IPS-20b (cell line): ENCODE data around the gene TPO.

Experiments used
- H3K27ac ChIP-seq: one replicate; pipeline ENCODE4 v1.5.1; 2013; ENCODE audit warnings: low read length
- H3K27me3 ChIP-seq: 2 replicates; pipeline ENCODE4 v1.6.1; 2013; ENCODE audit warnings: mild to moderate bottlenecking, low read length, inconsistent platforms; ENCODE audit not compliant: insufficient read depth
- H3K36me3 ChIP-seq: 2 replicates; pipeline ENCODE4 v1.6.1; 2013; ENCODE audit warnings: low read depth, mild to moderate bottlenecking, inconsistent platforms, low read length, moderate library complexity; ENCODE audit not compliant: insufficient read depth
- H3K4me1 ChIP-seq: 2 replicates; pipeline ENCODE4 v1.6.1; 2013; ENCODE audit warnings: mild to moderate bottlenecking, control low read depth, inconsistent platforms, low read length, moderate library complexity; ENCODE audit not compliant: insufficient read depth
- H3K4me3 ChIP-seq: 2 replicates; pipeline ENCODE4 v1.5.1; 2013; ENCODE audit warnings: mild to moderate bottlenecking, low read length, inconsistent platforms
- H3K9ac ChIP-seq: 2 replicates; pipeline ENCODE4 v1.6.1; 2013; ENCODE audit warnings: low read depth, mild to moderate bottlenecking, inconsistent platforms, low read length, moderate library complexity
- H3K9me3 ChIP-seq: 2 replicates; pipeline ENCODE4 v1.6.1; 2013; ENCODE audit warnings: mild to moderate bottlenecking, low read depth, low read length, inconsistent platforms; ENCODE audit not compliant: insufficient read depth

Gene TPO

GRCh38 chr2:1521878-1522830, 108.9 kb downstream of the TPO start:
- Histone ChIP-seq H3K9ac (no peak overlapping the region), H3K27me3 (no peaks in the 10 kb centered on the region), H3K36me3 (no peaks in the 10 kb centered on the region), H3K4me3 (no peak overlapping the region), H3K27ac (no peak overlapping the region), H3K4me1 (no peaks in the 10 kb centered on the region), H3K9me3 (no peaks in the 10 kb centered on the region)

- no peaks in the 10 kb centered on the region for H3K27me3 ChIP-seq
- H3K9me3 ChIP-seq, result no peaks in the 10 kb centered on the region
- no peaks in the 10 kb centered on the region for H3K4me1 ChIP-seq
- H3K36me3 ChIP-seq, result no peaks in the 10 kb centered on the region
- H3K9ac ChIP-seq, result no peak overlapping the region
- no peak overlapping the region for H3K27ac ChIP-seq
- no peak overlapping the region for H3K4me3 ChIP-seq
Observed at GRCh38 chr2:1527153-1527992, 114.1 kb downstream of the TPO start.

- Histone ChIP-seq H3K36me3 (no peaks in the 10 kb centered on the region), H3K9ac (no peak overlapping the region), H3K4me3 (no peak overlapping the region), H3K27ac (no peak overlapping the region), H3K27me3 (no peaks in the 10 kb centered on the region), H3K9me3 (no peaks in the 10 kb centered on the region), H3K4me1 (no peaks in the 10 kb centered on the region)
Observed at GRCh38 chr2:1528273-1529064, 115.2 kb downstream of the TPO start.

- Histone ChIP-seq H3K9ac (no peak overlapping the region), H3K9me3 (no peaks in the 10 kb centered on the region), H3K27ac (no peak overlapping the region), H3K4me3 (no peak overlapping the region), H3K27me3 (no peaks in the 10 kb centered on the region), H3K36me3 (no peaks in the 10 kb centered on the region), H3K4me1 (no peaks in the 10 kb centered on the region)
Observed at GRCh38 chr2:1538663-1539062, 125.4 kb downstream of the TPO start.

- Histone ChIP-seq H3K27me3 (no peaks in the 10 kb centered on the region), H3K9ac (no peak overlapping the region), H3K36me3 (no peaks in the 10 kb centered on the region), H3K27ac (no peak overlapping the region), H3K4me3 (no peak overlapping the region), H3K4me1 (no peaks in the 10 kb centered on the region), H3K9me3 (no peaks in the 10 kb centered on the region)
Observed at GRCh38 chr2:1539441-1539840, 126.2 kb downstream of the TPO start.

GRCh38 chr2:1539973-1540372, 126.7 kb downstream of the TPO start:
- H3K9ac ChIP-seq, result no peak overlapping the region
- no peaks in the 10 kb centered on the region for H3K36me3 ChIP-seq
- no peaks in the 10 kb centered on the region for H3K27me3 ChIP-seq
- H3K9me3 ChIP-seq, result no peaks in the 10 kb centered on the region
- H3K4me1 ChIP-seq, result no peaks in the 10 kb centered on the region
- H3K27ac ChIP-seq, result no peak overlapping the region
- H3K4me3 ChIP-seq, result no peak overlapping the region

GRCh38 chr2:1540481-1540880, 127.2 kb downstream of the TPO start:
- H3K27ac ChIP-seq, result no peak overlapping the region
- H3K27me3 ChIP-seq, result no peaks in the 10 kb centered on the region
- H3K9me3 ChIP-seq, result no peaks in the 10 kb centered on the region
- H3K36me3 ChIP-seq, result no peaks in the 10 kb centered on the region
- no peak overlapping the region for H3K4me3 ChIP-seq
- no peak overlapping the region for H3K9ac ChIP-seq
- no peaks in the 10 kb centered on the region for H3K4me1 ChIP-seq

GRCh38 chr2:1541040-1541439, 127.8 kb downstream of the TPO start:
- Histone ChIP-seq H3K4me1 (no peaks in the 10 kb centered on the region), H3K27ac (no peak overlapping the region), H3K9ac (no peak overlapping the region), H3K9me3 (no peaks in the 10 kb centered on the region), H3K27me3 (no peaks in the 10 kb centered on the region), H3K36me3 (no peaks in the 10 kb centered on the region), H3K4me3 (no peak overlapping the region)

GRCh38 chr2:1541819-1542475, 128.7 kb downstream of the TPO start:
- H3K9me3 ChIP-seq, result no peaks in the 10 kb centered on the region
- no peak overlapping the region for H3K27ac ChIP-seq
- H3K9ac ChIP-seq, result no peak overlapping the region
- H3K27me3 ChIP-seq, result no peaks in the 10 kb centered on the region
- no peak overlapping the region for H3K4me3 ChIP-seq
- H3K36me3 ChIP-seq, result no peaks in the 10 kb centered on the region
- no peaks in the 10 kb centered on the region for H3K4me1 ChIP-seq

- Histone ChIP-seq H3K27ac (no peak overlapping the region), H3K4me1 (no peaks in the 10 kb centered on the region), H3K9ac (no peak overlapping the region), H3K36me3 (no peaks in the 10 kb centered on the region), H3K9me3 (no peaks in the 10 kb centered on the region), H3K27me3 (no peaks in the 10 kb centered on the region), H3K4me3 (no peak overlapping the region)
Observed at GRCh38 chr2:1542971-1543370, 129.7 kb downstream of the TPO start.
